ENCODE results near the gene BRME1. TPM values are rescaled to one million over a fixed set of nuclear protein-coding genes. Genes with fewer than 3 reads are reported as not detected.

Gene BRME1
- total and polyA plus RNA-seq, 2 of the 13 experiments (the other 11 are each of a cell fraction or from before 2014, with no cell fraction given), result 0.74 to 1.5 TPM

- TF ChIP-seq, protein P1, sequence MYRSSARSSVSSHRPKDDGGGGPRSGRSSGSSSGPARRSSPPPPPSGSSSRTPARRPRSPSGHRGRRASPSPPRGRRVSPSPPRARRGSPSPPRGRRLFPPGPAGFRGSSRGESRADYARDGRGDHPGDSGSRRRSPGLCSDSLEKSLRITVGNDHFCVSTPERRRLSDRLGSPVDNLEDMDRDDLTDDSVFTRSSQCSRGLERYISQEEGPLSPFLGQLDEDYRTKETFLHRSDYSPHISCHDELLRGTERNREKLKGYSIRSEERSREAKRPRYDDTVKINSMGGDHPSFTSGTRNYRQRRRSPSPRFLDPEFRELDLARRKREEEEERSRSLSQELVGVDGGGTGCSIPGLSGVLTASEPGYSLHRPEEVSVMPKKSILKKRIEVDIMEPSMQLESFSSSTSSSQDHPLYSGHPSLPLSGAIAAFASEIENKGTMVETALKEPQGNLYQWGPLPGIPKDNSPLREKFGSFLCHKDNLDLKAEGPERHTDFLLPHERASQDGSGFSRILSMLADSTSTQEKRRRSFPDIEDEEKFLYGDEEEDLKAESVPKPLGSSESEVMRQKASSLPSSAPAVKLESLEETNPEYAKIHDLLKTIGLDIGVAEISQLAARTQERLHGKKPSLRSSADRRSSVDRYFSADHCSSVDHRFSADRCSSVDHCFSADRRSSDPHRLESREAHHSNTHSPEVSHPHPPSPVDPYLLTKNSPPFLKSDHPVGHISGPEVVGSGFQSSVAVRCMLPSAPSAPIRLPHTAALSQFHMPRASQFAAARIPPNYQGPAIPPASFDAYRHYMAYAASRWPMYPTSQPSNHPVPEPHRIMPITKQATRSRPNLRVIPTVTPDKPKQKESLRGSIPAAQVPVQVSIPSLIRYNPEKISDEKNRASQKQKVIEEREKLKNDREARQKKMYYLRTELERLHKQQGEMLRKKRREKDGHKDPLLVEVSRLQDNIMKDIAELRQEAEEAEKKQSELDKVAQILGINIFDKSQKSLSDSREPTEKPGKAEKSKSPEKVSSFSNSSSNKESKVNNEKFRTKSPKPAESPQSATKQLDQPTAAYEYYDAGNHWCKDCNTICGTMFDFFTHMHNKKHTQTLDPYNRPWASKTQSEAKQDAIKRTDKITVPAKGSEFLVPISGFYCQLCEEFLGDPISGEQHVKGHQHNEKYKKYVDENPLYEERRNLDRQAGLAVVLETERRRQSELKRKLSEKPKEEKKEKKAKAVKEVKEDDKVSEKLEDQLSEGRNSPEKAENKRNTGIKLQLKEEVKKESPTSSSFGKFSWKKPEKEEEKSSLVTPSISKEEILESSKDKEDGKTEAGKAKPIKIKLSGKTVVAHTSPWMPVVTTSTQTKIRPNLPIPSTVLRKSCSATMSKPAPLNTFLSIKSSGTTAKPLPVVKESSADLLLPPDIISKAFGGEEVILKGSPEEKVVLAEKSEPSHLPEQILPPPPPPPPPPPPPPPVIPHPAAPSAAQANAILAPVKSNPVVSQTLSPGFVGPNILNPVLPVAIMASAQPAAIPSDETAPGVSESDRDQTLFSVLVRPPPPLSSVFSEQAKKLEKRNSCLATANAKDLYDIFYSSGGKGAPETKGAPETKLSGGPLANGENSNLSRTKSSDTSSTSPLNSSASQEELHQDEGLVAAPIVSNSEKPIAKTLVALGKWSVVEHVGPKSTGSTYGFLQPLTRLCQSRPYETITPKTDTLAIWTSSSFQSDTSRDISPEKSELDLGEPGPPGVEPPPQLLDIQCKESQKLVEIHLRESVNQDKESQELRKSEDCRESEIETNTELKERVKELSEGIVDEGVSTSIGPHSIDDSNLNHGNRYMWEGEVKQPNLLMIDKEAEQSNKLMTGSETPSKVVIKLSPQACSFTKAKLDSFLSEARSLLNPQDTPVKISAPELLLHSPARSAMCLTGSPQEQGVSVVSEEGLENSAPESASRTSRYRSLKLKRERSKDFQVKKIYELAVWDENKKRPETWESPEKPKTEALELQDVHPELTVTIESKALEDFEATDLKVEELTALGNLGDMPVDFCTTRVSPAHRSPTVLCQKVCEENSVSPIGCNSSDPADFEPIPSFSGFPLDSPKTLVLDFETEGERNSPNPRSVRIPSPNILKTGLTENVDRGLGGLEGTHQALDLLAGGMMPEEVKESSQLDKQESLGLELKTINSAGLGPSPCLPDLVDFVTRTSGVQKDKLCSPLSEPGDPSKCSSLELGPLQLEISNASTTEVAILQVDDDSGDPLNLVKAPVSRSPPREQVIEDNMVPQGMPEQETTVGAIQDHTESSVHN (CRISPR knock-in tag; IDR thresholded peaks at IDR 0.05), result no peak
- no peak for TF ChIP-seq HNF4A (CRISPR knock-in tag; IDR thresholded peaks at IDR 0.05)
- 0 out of 2 replicates have a peak, but pooled peaks have one; percentile 38 for TF ChIP-seq MTA1 (CRISPR knock-in tag; IDR thresholded peaks at IDR 0.05; ENCODE audit: borderline replicate concordance)
- TF ChIP-seq, protein P2, sequence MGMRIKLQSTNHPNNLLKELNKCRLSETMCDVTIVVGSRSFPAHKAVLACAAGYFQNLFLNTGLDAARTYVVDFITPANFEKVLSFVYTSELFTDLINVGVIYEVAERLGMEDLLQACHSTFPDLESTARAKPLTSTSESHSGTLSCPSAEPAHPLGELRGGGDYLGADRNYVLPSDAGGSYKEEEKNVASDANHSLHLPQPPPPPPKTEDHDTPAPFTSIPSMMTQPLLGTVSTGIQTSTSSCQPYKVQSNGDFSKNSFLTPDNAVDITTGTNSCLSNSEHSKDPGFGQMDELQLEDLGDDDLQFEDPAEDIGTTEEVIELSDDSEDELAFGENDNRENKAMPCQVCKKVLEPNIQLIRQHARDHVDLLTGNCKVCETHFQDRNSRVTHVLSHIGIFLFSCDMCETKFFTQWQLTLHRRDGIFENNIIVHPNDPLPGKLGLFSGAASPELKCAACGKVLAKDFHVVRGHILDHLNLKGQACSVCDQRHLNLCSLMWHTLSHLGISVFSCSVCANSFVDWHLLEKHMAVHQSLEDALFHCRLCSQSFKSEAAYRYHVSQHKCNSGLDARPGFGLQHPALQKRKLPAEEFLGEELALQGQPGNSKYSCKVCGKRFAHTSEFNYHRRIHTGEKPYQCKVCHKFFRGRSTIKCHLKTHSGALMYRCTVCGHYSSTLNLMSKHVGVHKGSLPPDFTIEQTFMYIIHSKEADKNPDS (CRISPR knock-in tag; IDR thresholded peaks at IDR 0.05), result no peak
- TF ChIP-seq ZNF552 (CRISPR knock-in tag; IDR thresholded peaks at IDR 0.05; ENCODE audit: borderline replicate concordance), result peak; percentile 15; the same call in 1 of the 2 replicates
- TF ChIP-seq KLF16 (CRISPR knock-in tag; IDR thresholded peaks at IDR 0.05), result no peak
- no peak for TF ChIP-seq EEA1 (CRISPR knock-in tag; IDR thresholded peaks at IDR 0.05; ENCODE audit: borderline replicate concordance)
- peak; percentile 76 for TF ChIP-seq POLR2G (IDR thresholded peaks at IDR 0.05; ENCODE audit: low read depth, low read length)
- TF ChIP-seq, protein P3, sequence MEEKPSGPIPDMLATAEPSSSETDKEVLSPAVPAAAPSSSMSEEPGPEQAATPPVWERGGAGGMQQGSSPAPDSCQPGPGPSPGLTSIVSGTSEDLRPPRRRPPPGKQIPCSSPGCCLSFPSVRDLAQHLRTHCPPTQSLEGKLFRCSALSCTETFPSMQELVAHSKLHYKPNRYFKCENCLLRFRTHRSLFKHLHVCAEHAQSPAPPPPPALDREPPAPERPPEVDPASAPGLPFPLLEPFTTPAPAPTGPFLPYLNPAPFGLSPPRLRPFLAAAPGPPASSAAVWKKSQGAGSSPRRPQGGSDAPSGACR (CRISPR knock-in tag; IDR thresholded peaks at IDR 0.05), result peak; percentile 79; the same call in 1 of the 2 replicates
- TF ChIP-seq ZNF496 (CRISPR knock-in tag; IDR thresholded peaks at IDR 0.05; ENCODE audit: insufficient replicate concordance), result no peak
- TF ChIP-seq SIX4 (CRISPR knock-in tag; IDR thresholded peaks at IDR 0.05), result no peak
- peak; percentile 75; the same call in 1 of the 2 replicates for TF ChIP-seq KDM3A (CRISPR knock-in tag; IDR thresholded peaks at IDR 0.05; ENCODE audit: low read depth)
- no peak for TF ChIP-seq ZNF251 (CRISPR knock-in tag; IDR thresholded peaks at IDR 0.05)
- no peak for TF ChIP-seq ZNF232 (CRISPR knock-in tag; IDR thresholded peaks at IDR 0.05; ENCODE audit: borderline replicate concordance)
- no peak for TF ChIP-seq KAT2B (IDR thresholded peaks at IDR 0.05; ENCODE audit: borderline replicate concordance, low read depth, low read length)
- no peak for TF ChIP-seq TBL1XR1 (IDR thresholded peaks at IDR 0.05; ENCODE audit: borderline replicate concordance, low read length, partially characterized antibody)
Observed at GRCh38 chr19:13847407-13848339, 58.2 kb downstream of the BRME1 start (continued).
